Stimulated activated memory B cell treated with anti-CD40 and anti-IgM and Interleukin-4, amounts not matched to agents 10 μg/mL and 1 μg/mL and 100 μg/mL, for 72 hours (primary cell): ENCODE measurements around the gene ACP6.

ENCODE experiments used
- ATAC-seq: fragments of 150-1000 bp; cut with Tn5 transposase; 2 replicates; pipeline ENCODE4 v1.10.0; 2021
- H3K27ac Mint-ChIP-seq: one replicate; pipeline ENCODE4 v1.8.0; 2022; ENCODE audit warnings: mild to moderate bottlenecking, mixed read lengths
- H3K27me3 Mint-ChIP-seq: one replicate; pipeline ENCODE4 v1.8.0; 2022; ENCODE audit warnings: mixed read lengths
- H3K36me3 Mint-ChIP-seq: one replicate; pipeline ENCODE4 v1.8.0; 2022; ENCODE audit warnings: mixed read lengths
- H3K4me1 Mint-ChIP-seq: one replicate; pipeline ENCODE4 v1.8.0; 2022; ENCODE audit warnings: mixed read lengths
- H3K4me3 Mint-ChIP-seq: one replicate; pipeline ENCODE4 v1.8.0; 2022; ENCODE audit warnings: mild to moderate bottlenecking, moderate library complexity, mixed read lengths
- H3K9me3 Mint-ChIP-seq: one replicate; pipeline ENCODE4 v1.8.0; 2022; ENCODE audit warnings: mixed read lengths

The ACP6 gene

GRCh38 chr1:147633759-147634158 lies 36.6 kb downstream of the ACP6 start:
- no peaks in the 10 kb centered on the region for H3K9me3 Mint-ChIP-seq

GRCh38 chr1:147631839-147632238 lies 38.5 kb downstream of the ACP6 start:
- H3K36me3 Mint-ChIP-seq = peaks cover 26% of the 10 kb centered on the region
- H3K27ac Mint-ChIP-seq = no peak overlapping the region
- no peak overlapping the region for H3K4me3 Mint-ChIP-seq
- ATAC-seq = no peak
- no peaks in the 10 kb centered on the region for H3K4me1 Mint-ChIP-seq
- H3K27me3 Mint-ChIP-seq = no peaks in the 10 kb centered on the region
- no peaks in the 10 kb centered on the region for H3K9me3 Mint-ChIP-seq

More at GRCh38 chr1:147633759-147634158, 36.6 kb downstream of the ACP6 start:
- peaks cover 23% of the 10 kb centered on the region for H3K36me3 Mint-ChIP-seq
- no peak overlapping the region for H3K4me3 Mint-ChIP-seq
- H3K27ac Mint-ChIP-seq = no peak overlapping the region
- no peaks in the 10 kb centered on the region for H3K4me1 Mint-ChIP-seq
- ATAC-seq = no peak
- no peaks in the 10 kb centered on the region for H3K27me3 Mint-ChIP-seq

- Mint-ChIP-seq H3K27ac (no peak overlapping the region), H3K27me3 (no peaks in the 10 kb centered on the region), H3K36me3 (peaks cover 16% of the 10 kb centered on the region), H3K4me1 (peaks cover 5% of the 10 kb centered on the region), H3K9me3 (no peaks in the 10 kb centered on the region), H3K4me3 (no peak overlapping the region)
- ATAC-seq = no peak
Observed at GRCh38 chr1:147630447-147630846, 39.9 kb downstream of the ACP6 start.

GRCh38 chr1:147630022-147630421 lies 40.3 kb downstream of the ACP6 start:
- no peak overlapping the region for H3K4me3 Mint-ChIP-seq
- no peaks in the 10 kb centered on the region for H3K27me3 Mint-ChIP-seq
- H3K36me3 Mint-ChIP-seq = peaks cover 16% of the 10 kb centered on the region
- peaks cover 9% of the 10 kb centered on the region for H3K4me1 Mint-ChIP-seq
- ATAC-seq = no peak
- no peaks in the 10 kb centered on the region for H3K9me3 Mint-ChIP-seq
- H3K27ac Mint-ChIP-seq = no peak overlapping the region

GRCh38 chr1:147628441-147628840 lies 41.9 kb downstream of the ACP6 start:
- no peaks in the 10 kb centered on the region for H3K27me3 Mint-ChIP-seq
- H3K4me1 Mint-ChIP-seq = peaks cover 11% of the 10 kb centered on the region
- H3K4me3 Mint-ChIP-seq = no peak overlapping the region
- ATAC-seq = no peak
- H3K27ac Mint-ChIP-seq = no peak overlapping the region
- H3K36me3 Mint-ChIP-seq = peaks cover 21% of the 10 kb centered on the region
- H3K9me3 Mint-ChIP-seq = no peaks in the 10 kb centered on the region

- no peaks in the 10 kb centered on the region for H3K9me3 Mint-ChIP-seq
- H3K27ac Mint-ChIP-seq = no peak overlapping the region
- no peaks in the 10 kb centered on the region for H3K27me3 Mint-ChIP-seq
- H3K4me3 Mint-ChIP-seq = no peak overlapping the region
- peak; percentile 57 for ATAC-seq
- H3K36me3 Mint-ChIP-seq = peaks cover 20% of the 10 kb centered on the region
- peaks cover 11% of the 10 kb centered on the region for H3K4me1 Mint-ChIP-seq
Observed at GRCh38 chr1:147627435-147628110, 42.8 kb downstream of the ACP6 start.

- H3K27me3 Mint-ChIP-seq = no peaks in the 10 kb centered on the region
- H3K4me3 Mint-ChIP-seq = no peak overlapping the region
- peaks cover 11% of the 10 kb centered on the region for H3K4me1 Mint-ChIP-seq
- H3K36me3 Mint-ChIP-seq = peaks cover 12% of the 10 kb centered on the region
- ATAC-seq = no peak
- no peaks in the 10 kb centered on the region for H3K9me3 Mint-ChIP-seq
- H3K27ac Mint-ChIP-seq = no peak overlapping the region
Observed at GRCh38 chr1:147626739-147627138, 43.6 kb downstream of the ACP6 start.

DNA sequence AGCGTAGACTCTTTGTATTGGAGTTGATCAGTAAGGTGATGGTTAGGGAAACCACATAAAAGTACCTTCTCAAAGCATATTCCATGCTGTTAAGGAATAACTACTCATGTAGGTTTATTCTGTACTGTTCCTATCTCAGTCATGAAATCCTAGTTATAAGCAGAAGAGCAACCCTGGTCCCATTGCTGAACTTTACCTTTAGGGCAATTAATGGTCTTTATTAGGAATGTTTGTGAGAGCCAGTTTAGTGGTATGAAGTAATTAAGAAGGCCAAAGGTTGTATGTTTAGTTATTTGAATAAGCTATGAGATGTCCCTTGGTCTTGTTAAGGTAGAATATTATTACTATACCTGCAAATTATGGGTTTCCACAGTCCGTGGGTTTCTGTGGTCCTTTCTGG lies 44.0 kb downstream of the ACP6 start:
- no peaks in the 10 kb centered on the region for H3K27me3 Mint-ChIP-seq
- H3K27ac Mint-ChIP-seq = no peak overlapping the region
- H3K36me3 Mint-ChIP-seq = peaks cover 12% of the 10 kb centered on the region
- peaks cover 11% of the 10 kb centered on the region for H3K4me1 Mint-ChIP-seq
- no peak overlapping the region for H3K4me3 Mint-ChIP-seq
- ATAC-seq = no peak
- no peaks in the 10 kb centered on the region for H3K9me3 Mint-ChIP-seq

DNA sequence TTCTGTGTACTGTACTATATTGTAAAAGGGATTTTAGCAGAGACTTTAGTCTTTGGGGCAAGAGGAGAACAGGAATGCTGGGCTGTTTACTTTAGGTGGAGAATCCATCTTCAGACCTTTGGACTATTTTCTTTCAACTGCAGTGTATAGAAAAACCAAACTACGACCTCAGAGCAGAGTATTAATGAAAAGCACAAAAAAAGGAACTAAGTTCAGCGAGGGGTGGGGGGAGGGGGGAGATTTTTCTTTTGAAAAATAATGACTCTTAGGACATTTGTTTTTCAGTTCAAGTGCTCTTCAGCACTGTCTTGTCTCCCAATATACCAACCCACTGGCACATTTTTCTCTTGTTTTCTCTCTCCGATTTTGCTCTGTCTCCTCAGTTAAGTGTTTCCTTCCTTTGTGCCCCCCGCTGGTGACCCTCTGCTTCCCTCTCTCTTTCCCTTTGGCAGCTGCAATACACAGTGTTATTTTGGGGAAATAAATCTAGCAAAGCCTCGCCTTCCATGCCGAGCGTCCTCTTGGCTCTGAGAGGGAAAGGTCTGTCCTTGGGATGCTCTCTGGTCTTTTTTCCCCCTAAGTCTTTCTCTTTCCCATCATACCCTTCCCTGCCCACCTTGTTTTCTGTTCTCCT lies 44.8 kb downstream of the ACP6 start:
- H3K36me3 Mint-ChIP-seq = peaks cover 19% of the 10 kb centered on the region
- H3K4me1 Mint-ChIP-seq = peaks cover 11% of the 10 kb centered on the region
- H3K27ac Mint-ChIP-seq = no peak overlapping the region
- no peak overlapping the region for H3K4me3 Mint-ChIP-seq
- H3K27me3 Mint-ChIP-seq = no peaks in the 10 kb centered on the region
- no peak for ATAC-seq
- no peaks in the 10 kb centered on the region for H3K9me3 Mint-ChIP-seq

- Mint-ChIP-seq H3K4me1 (peaks cover 11% of the 10 kb centered on the region), H3K27me3 (no peaks in the 10 kb centered on the region), H3K9me3 (no peaks in the 10 kb centered on the region), H3K4me3 (no peak overlapping the region), H3K36me3 (peaks cover 21% of the 10 kb centered on the region), H3K27ac (no peak overlapping the region)
- no peak for ATAC-seq
Observed at GRCh38 chr1:147624529-147624928, 45.8 kb downstream of the ACP6 start.

DNA sequence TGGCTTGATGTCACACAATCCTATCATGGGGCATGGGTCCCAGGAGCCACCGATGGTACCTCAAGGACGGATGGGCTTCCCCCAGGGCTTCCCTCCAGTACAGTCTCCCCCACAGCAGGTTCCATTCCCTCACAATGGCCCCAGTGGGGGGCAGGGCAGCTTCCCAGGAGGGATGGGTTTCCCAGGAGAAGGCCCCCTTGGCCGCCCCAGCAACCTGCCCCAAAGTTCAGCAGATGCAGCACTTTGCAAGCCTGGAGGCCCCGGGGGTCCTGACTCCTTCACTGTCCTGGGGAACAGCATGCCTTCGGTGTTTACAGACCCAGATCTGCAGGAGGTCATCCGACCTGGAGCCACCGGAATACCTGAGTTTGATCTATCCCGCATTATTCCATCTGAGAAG lies 46.3 kb downstream of the ACP6 start:
- Mint-ChIP-seq H3K4me3 (no peak overlapping the region), H3K27ac (no peak overlapping the region), H3K27me3 (no peaks in the 10 kb centered on the region), H3K9me3 (no peaks in the 10 kb centered on the region), H3K36me3 (peaks cover 22% of the 10 kb centered on the region), H3K4me1 (peaks cover 11% of the 10 kb centered on the region)
- no peak for ATAC-seq

DNA sequence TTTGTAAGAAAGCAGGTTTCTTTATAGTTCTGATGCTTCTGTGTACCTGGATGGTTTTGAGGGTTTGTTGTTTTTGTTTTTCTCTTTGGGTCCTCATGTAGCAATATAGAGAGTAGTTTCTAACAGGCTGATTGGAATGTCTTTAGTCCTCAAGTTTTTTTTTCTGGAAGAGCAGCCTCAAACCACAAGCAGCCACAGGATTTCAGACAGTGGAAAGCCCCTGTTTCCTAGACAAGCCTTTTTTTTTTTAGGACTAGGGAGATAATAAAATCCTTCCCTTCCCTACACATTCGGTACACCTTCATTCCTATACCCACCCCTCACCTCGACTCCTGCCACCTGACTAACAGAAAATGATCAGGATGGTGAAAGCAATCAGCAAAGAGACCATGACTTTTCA lies 47.6 kb downstream of the ACP6 start:
- peaks cover 29% of the 10 kb centered on the region for H3K36me3 Mint-ChIP-seq
- no peak overlapping the region for H3K4me3 Mint-ChIP-seq
- H3K4me1 Mint-ChIP-seq = peaks cover 11% of the 10 kb centered on the region
- no peaks in the 10 kb centered on the region for H3K27me3 Mint-ChIP-seq
- no peaks in the 10 kb centered on the region for H3K9me3 Mint-ChIP-seq
- no peak overlapping the region for H3K27ac Mint-ChIP-seq
- no peak for ATAC-seq

DNA sequence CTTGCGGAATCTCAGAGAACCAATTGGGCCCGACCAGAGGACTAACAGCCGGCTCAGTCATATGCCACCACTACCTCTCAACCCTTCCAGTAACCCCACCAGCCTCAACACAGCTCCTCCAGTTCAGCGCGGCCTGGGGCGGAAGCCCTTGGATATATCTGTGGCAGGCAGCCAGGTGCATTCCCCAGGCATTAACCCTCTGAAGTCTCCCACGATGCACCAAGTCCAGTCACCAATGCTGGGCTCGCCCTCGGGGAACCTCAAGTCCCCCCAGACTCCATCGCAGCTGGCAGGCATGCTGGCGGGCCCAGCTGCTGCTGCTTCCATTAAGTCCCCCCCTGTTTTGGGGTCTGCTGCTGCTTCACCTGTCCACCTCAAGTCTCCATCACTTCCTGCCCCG lies 49.8 kb downstream of the ACP6 start:
- Mint-ChIP-seq H3K9me3 (no peaks in the 10 kb centered on the region), H3K27ac (no peak overlapping the region), H3K36me3 (peaks cover 41% of the 10 kb centered on the region), H3K4me1 (peaks cover 7% of the 10 kb centered on the region), H3K27me3 (no peaks in the 10 kb centered on the region), H3K4me3 (no peak overlapping the region)
- ATAC-seq = no peak

DNA sequence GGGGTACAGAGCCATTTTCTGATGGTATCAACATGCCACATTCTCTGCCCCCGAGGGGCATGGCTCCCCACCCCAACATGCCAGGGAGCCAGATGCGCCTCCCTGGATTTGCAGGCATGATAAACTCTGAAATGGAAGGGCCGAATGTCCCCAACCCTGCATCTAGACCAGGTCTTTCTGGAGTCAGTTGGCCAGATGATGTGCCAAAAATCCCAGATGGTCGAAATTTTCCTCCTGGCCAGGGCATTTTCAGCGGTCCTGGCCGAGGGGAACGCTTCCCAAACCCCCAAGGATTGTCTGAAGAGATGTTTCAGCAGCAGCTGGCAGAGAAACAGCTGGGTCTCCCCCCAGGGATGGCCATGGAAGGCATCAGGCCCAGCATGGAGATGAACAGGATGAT lies 50.6 kb downstream of the ACP6 start:
- no peaks in the 10 kb centered on the region for H3K27me3 Mint-ChIP-seq
- no peak for ATAC-seq
- no peaks in the 10 kb centered on the region for H3K9me3 Mint-ChIP-seq
- no peak overlapping the region for H3K4me3 Mint-ChIP-seq
- H3K27ac Mint-ChIP-seq = no peak overlapping the region
- peaks cover 38% of the 10 kb centered on the region for H3K36me3 Mint-ChIP-seq
- no peaks in the 10 kb centered on the region for H3K4me1 Mint-ChIP-seq

DNA sequence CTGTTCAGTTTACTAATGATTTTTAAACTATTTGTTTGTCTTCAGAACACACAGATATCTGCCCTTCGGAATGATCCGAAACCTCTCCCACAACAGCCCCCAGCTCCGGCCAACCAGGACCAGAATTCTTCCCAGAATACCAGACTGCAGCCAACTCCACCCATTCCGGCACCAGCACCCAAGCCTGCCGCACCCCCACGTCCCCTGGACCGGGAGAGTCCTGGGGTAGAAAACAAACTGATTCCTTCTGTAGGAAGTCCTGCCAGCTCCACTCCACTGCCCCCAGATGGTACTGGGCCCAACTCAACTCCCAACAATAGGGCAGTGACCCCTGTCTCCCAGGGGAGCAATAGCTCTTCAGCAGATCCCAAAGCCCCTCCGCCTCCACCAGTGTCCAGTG lies 51.6 kb downstream of the ACP6 start:
- Mint-ChIP-seq H3K27me3 (no peaks in the 10 kb centered on the region), H3K4me1 (no peaks in the 10 kb centered on the region), H3K9me3 (no peaks in the 10 kb centered on the region), H3K36me3 (peaks cover 45% of the 10 kb centered on the region), H3K4me3 (no peak overlapping the region), H3K27ac (no peak overlapping the region)
- ATAC-seq = no peak

DNA sequence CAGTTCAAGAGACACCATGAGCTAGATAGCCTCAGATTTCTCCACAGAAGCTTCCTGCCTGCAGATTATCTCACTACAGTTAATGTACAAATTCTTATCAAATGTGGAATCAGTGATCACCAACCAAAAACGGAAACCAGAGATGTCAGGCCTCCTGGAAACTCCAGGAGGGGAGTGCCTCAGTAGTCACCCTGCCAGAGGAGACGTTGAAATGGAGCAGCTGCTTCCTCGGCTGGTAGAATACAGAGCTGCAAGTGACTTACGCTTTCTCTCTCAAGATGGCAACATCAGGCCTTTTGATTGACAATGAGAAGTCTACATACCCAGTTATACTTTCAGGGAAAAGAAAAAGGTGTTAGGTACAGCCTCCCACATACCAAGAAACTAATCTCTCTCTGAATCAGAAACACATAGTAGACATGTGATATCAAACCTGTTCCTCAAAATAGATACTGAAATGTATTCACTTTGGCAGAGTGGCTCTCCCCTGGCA lies 52.2 kb downstream of the ACP6 start:
- ATAC-seq = no peak
- H3K27me3 Mint-ChIP-seq = no peaks in the 10 kb centered on the region
- no peaks in the 10 kb centered on the region for H3K4me1 Mint-ChIP-seq
- peaks cover 52% of the 10 kb centered on the region for H3K36me3 Mint-ChIP-seq
- no peaks in the 10 kb centered on the region for H3K9me3 Mint-ChIP-seq
- H3K27ac Mint-ChIP-seq = no peak overlapping the region
- H3K4me3 Mint-ChIP-seq = no peak overlapping the region
